HEK293 (cell line): ENCODE data around the gene PAIP2.

Experiments
- CTCF ChIA-PET: fragments of 350-600 bp; formaldehyde crosslinking; extraction: SDS; loops from one replicate; lab custom pipeline; 2021; ENCODE audit warnings: antibody characterized with exemption; lab: Yijun Ruan, JAX
- POLR2A ChIA-PET: fragments of 300-600 bp; formaldehyde crosslinking; extraction: SDS; loops from one replicate; lab custom pipeline; 2020; ENCODE audit warnings: antibody characterized with exemption, inconsistent platforms; lab: Yijun Ruan, JAX
- H3K27ac ChIP-seq: fragments of 200-500 bp; sonication (Bioruptor generic); 2 replicates; pipeline ENCODE4 v1.5.1; 2014; ENCODE audit warnings: low read depth, low read length, control low read depth, inconsistent platforms; ENCODE audit errors: extremely low read depth
- H3K36me3 ChIP-seq, 2 experiments: fragments of 200-500 bp in 1 of 2; sonication (Bioruptor generic) in 1 of 2; 1 replicate in 1 of 2; 2 replicates in 1 of 2; pipeline ENCODE4 v1.5.1; 2014 to 2017; ENCODE audit warnings: inconsistent platforms in 2 of 2, low read length in 2 of 2; ENCODE audit not compliant: control insufficient read depth in 2 of 2, insufficient read depth in 1 of 2
- H3K4me1 ChIP-seq: fragments of 200-500 bp; sonication (Bioruptor generic); 2 replicates; pipeline ENCODE4 v1.5.1; 2014; ENCODE audit warnings: mild to moderate bottlenecking, low read length, inconsistent platforms; ENCODE audit not compliant: control insufficient read depth, insufficient read depth
- H3K4me3 ChIP-seq: 2 replicates; pipeline ENCODE4 v1.5.1; 2011; ENCODE audit warnings: low read depth, mild to moderate bottlenecking, control low read depth, low read length, moderate library complexity
- H3K9me3 ChIP-seq: fragments of 200-500 bp; sonication (Bioruptor generic); 2 replicates; pipeline ENCODE4 v1.5.1; 2014; ENCODE audit warnings: low read depth, low read length, inconsistent platforms; ENCODE audit not compliant: control insufficient read depth, insufficient read depth
- KLF1 ChIP-seq: fragments of 450-650 bp; formaldehyde crosslinking; IDR thresholded peaks from 2 replicates; pipeline ENCODE4 v1.5.1; 2016; ENCODE audit warnings: missing biosample characterization, missing genetic modification characterization
- KLF10 ChIP-seq: fragments of 450-650 bp; IDR thresholded peaks from 2 replicates; pipeline ENCODE4 v1.5.1; 2018; ENCODE audit warnings: missing biosample characterization, mild to moderate bottlenecking, missing genetic modification characterization
- MEIS1 ChIP-seq: sonication (generic); formaldehyde crosslinking; IDR thresholded peaks from 2 replicates; pipeline ENCODE4 v1.8.1; 2022; ENCODE audit warnings: missing genetic modification reagents, mild to moderate bottlenecking, borderline replicate concordance
- SALL2 ChIP-seq: fragments of 450-650 bp; formaldehyde crosslinking; IDR thresholded peaks from 2 replicates; pipeline ENCODE4 v1.5.0; 2017; ENCODE audit warnings: missing biosample characterization, mild to moderate bottlenecking, missing genetic modification characterization, borderline replicate concordance
- SCRT1 ChIP-seq: fragments of 450-650 bp; formaldehyde crosslinking; IDR thresholded peaks from 2 replicates; pipeline ENCODE4 v1.5.1; 2016; ENCODE audit warnings: missing biosample characterization, missing genetic modification characterization, borderline replicate concordance
- TRIM28 ChIP-seq: IDR thresholded peaks from 2 replicates; pipeline ENCODE4 v1.6.1; 2011; ENCODE audit warnings: low read length, control low read depth, borderline replicate concordance
- ZBTB17 ChIP-seq: fragments of 450-650 bp; formaldehyde crosslinking; IDR thresholded peaks from 2 replicates; pipeline ENCODE4 v1.5.1; 2016; ENCODE audit warnings: missing biosample characterization, missing genetic modification characterization
- ZFP3 ChIP-seq: fragments of 450-650 bp; formaldehyde crosslinking; IDR thresholded peaks from 2 replicates; pipeline ENCODE4 v1.5.1; 2016; ENCODE audit warnings: low read depth, missing biosample characterization, missing genetic modification characterization
- ZFP41 ChIP-seq: fragments of 450-650 bp; formaldehyde crosslinking; IDR thresholded peaks from 2 replicates; pipeline ENCODE4 v1.5.1; 2016; ENCODE audit warnings: missing biosample characterization, missing genetic modification characterization, borderline replicate concordance
- ZFP69B ChIP-seq: fragments of 450-650 bp; formaldehyde crosslinking; IDR thresholded peaks from 2 replicates; pipeline ENCODE4 v1.5.1; 2016; ENCODE audit warnings: missing biosample characterization, missing genetic modification characterization
- ZNF121 ChIP-seq: fragments of 450-650 bp; formaldehyde crosslinking; IDR thresholded peaks from 2 replicates; pipeline ENCODE4 v1.5.1; 2016; ENCODE audit warnings: missing biosample characterization, missing genetic modification characterization
- ZNF140 ChIP-seq: fragments of 450-650 bp; formaldehyde crosslinking; IDR thresholded peaks from 2 replicates; pipeline ENCODE4 v1.5.1; 2016; ENCODE audit warnings: missing biosample characterization, missing genetic modification characterization
- ZNF146 ChIP-seq: fragments of 450-650 bp; formaldehyde crosslinking; IDR thresholded peaks from 2 replicates; pipeline ENCODE4 v1.5.1; 2016; ENCODE audit warnings: missing biosample characterization, missing genetic modification characterization
- ZNF148 ChIP-seq: fragments of 450-650 bp; formaldehyde crosslinking; IDR thresholded peaks from 2 replicates; pipeline ENCODE4 v1.5.0; 2017; ENCODE audit warnings: missing biosample characterization, missing genetic modification characterization, borderline replicate concordance
- ZNF350 ChIP-seq: fragments of 450-650 bp; formaldehyde crosslinking; IDR thresholded peaks from 2 replicates; pipeline ENCODE4 v1.5.0; 2017; ENCODE audit warnings: missing biosample characterization, mild to moderate bottlenecking, missing genetic modification characterization
- ZNF37A ChIP-seq: fragments of 450-650 bp; IDR thresholded peaks from 2 replicates; pipeline ENCODE4 v1.5.1; 2018; ENCODE audit warnings: missing biosample characterization, missing genetic modification characterization
- ZNF513 ChIP-seq: fragments of 450-650 bp; IDR thresholded peaks from 2 replicates; pipeline ENCODE4 v1.5.1; 2018; ENCODE audit warnings: missing biosample characterization, missing genetic modification characterization
- ZNF521 ChIP-seq: fragments of 450-650 bp; formaldehyde crosslinking; IDR thresholded peaks from 2 replicates; pipeline ENCODE4 v1.5.1; 2017; ENCODE audit warnings: missing biosample characterization, mild to moderate bottlenecking, missing genetic modification characterization
- ZNF529 ChIP-seq: fragments of 450-650 bp; formaldehyde crosslinking; IDR thresholded peaks from 2 replicates; pipeline ENCODE4 v1.5.1; 2017; ENCODE audit warnings: missing genetic modification characterization, missing biosample characterization; ENCODE audit not compliant: insufficient replicate concordance
- ZNF548 ChIP-seq: fragments of 450-650 bp; formaldehyde crosslinking; IDR thresholded peaks from 2 replicates; pipeline ENCODE4 v1.5.1; 2016; ENCODE audit warnings: missing biosample characterization, missing genetic modification characterization
- ZNF623 ChIP-seq: fragments of 450-650 bp; formaldehyde crosslinking; IDR thresholded peaks from 2 replicates; pipeline ENCODE4 v1.5.1; 2016; ENCODE audit warnings: missing biosample characterization, missing genetic modification characterization
- ZNF701 ChIP-seq: fragments of 450-650 bp; formaldehyde crosslinking; IDR thresholded peaks from 2 replicates; pipeline ENCODE4 v1.5.1; 2016; ENCODE audit warnings: missing biosample characterization, missing genetic modification characterization
- ZNF707 ChIP-seq: fragments of 450-650 bp; formaldehyde crosslinking; IDR thresholded peaks from 2 replicates; pipeline ENCODE4 v1.5.1; 2016; ENCODE audit warnings: missing biosample characterization, missing genetic modification characterization
- ZNF76 ChIP-seq: fragments of 450-650 bp; formaldehyde crosslinking; IDR thresholded peaks from 2 replicates; pipeline ENCODE4; 2016; ENCODE audit warnings: low read depth, missing biosample characterization, missing genetic modification characterization, borderline replicate concordance
- ZNF785 ChIP-seq: fragments of 450-650 bp; formaldehyde crosslinking; IDR thresholded peaks from 2 replicates; pipeline ENCODE4 v1.5.1; 2016; ENCODE audit warnings: missing biosample characterization, missing genetic modification characterization
- TF ChIP-seq, protein P1 (sequence below): IDR thresholded peaks from 2 replicates; pipeline ENCODE4 v1.6.1; 2011; ENCODE audit warnings: mild to moderate bottlenecking, low read depth, low read length, borderline replicate concordance
- TF ChIP-seq, protein P2 (sequence below): fragments of 450-650 bp; formaldehyde crosslinking; IDR thresholded peaks from 2 replicates; pipeline ENCODE4 v1.5.1; 2016; ENCODE audit warnings: missing biosample characterization, missing genetic modification characterization

The PAIP2 gene

GRCh38 chr5:139293202-139293506, 48.5 kb upstream of the PAIP2 start (continued):
- TF ChIP-seq ZNF529 (tag by site-specific recombination) (peak; percentile 53), TRIM28 (no peak), ZNF148 (tag by site-specific recombination) (no peak), ZNF76 (no peak), ZBTB17 (tag by site-specific recombination) (no peak), ZNF513 (tag by site-specific recombination) (peak; percentile 47; the same call in 1 of the 2 replicates)

DNA sequence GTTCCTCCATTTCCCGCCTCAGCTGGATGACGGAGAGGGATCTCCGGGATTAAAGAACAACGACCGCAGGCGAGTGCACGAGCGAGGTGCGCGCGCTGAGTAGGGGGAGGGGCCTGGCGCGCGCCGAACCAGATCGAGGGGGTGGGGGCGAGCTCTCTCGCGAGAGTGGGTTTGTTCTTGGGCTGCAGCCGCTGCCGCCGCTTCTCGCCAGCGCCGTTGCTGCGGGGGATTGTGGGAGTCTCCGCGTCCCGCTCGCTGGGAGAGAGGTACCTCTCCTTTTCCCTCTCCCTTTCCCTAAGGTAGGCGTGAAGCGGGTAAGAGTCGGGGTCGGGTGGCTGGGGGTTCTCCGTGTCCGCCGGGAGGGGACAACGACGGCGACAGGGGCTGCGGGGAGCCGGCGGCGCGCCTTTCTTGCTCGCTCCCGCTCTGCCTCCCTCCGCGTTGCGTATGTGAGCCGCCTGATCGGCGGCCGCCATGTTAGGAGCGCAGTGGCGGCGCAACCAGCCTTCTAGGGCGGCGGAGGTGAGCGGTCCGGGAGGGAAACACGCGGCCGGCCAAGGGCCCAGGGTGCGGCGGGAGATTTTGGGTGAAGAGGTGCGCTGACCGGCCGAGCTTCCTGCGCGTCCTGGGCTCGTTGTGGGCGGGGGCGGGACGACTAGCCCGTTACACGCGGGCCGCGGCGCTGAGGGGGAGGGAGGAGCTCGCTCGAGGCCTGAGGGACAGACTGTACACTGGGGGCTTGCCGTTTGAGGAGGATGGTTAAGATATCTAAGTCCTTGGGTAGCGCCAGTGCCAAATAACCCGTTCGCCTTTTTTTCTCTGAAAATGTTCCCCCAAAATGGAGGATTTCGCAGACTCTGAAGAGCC, 47.9 kb upstream of the PAIP2 start, which contains the start of gene MATR3:
MATR3 (plus strand) TSS at position 234 of the 867 bp plus-strand sequence. CDS start 13,676 bp downstream, outside the sequence.
- Histone ChIP-seq H3K4me3 (peak within 1 kb of the TSS; percentile 93), H3K27ac (peak within 1 kb of the TSS; percentile 100), H3K4me1 (peaks cover 30% of the 10 kb centered on the region), H3K9me3 (no peaks in the 10 kb centered on the region), H3K36me3 (peaks cover 0 to 3% of the 10 kb centered on the region in 2 experiments; a peak in 2 of 3 replicates)
- POLR2A ChIA-PET = interaction anchor here (0.6 to 2.6 kb wide), 34 partner anchors 9 to 751 kb away, joined by 3 to 62 read pairs (median 4); partner anchors contain the start of genes CTNNA1, DNAJC18, ETF1 and HSPA9
- CTCF ChIA-PET = interaction anchor here (0.6 to 1.8 kb wide), 8 partner anchors 9 to 1122 kb away, joined by 3 to 6 read pairs (median 4); partner anchors contain the start of gene PAIP2
- TF ChIP-seq ZNF121 (tag by site-specific recombination) (peak; percentile 66; the same call in 1 of the 2 replicates), MEIS1 (CRISPR knock-in tag) (no peak), ZNF76 (peak; percentile 97), ZNF785 (no peak), ZNF529 (tag by site-specific recombination) (no peak), SCRT1 (no peak), ZNF146 (peak; percentile 22; the same call in 1 of the 2 replicates), ZNF701 (no peak), ZFP41 (tag by site-specific recombination) (no peak), ZNF521 (tag by site-specific recombination) (no peak), ZNF707 (no peak), ZFP3 (tag by site-specific recombination) (no peak), ZFP69B (no peak), ZNF350 (tag by site-specific recombination) (no peak), KLF1 (tag by site-specific recombination) (peak; percentile 49; the same call in 1 of the 2 replicates), SALL2 (tag by site-specific recombination) (0 out of 2 replicates have a peak, but pooled peaks have one; percentile 8), ZNF37A (tag by site-specific recombination) (no peak), KLF10 (tag by site-specific recombination) (peak; percentile 84), ZNF548 (0 out of 2 replicates have a peak, but pooled peaks have one; percentile 55), ZNF140 (tag by site-specific recombination) (no peak), TRIM28 (no peak), ZNF623 (no peak)
- TF ChIP-seq, protein P1, sequence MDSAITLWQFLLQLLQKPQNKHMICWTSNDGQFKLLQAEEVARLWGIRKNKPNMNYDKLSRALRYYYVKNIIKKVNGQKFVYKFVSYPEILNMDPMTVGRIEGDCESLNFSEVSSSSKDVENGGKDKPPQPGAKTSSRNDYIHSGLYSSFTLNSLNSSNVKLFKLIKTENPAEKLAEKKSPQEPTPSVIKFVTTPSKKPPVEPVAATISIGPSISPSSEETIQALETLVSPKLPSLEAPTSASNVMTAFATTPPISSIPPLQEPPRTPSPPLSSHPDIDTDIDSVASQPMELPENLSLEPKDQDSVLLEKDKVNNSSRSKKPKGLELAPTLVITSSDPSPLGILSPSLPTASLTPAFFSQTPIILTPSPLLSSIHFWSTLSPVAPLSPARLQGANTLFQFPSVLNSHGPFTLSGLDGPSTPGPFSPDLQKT = no peak
- TF ChIP-seq, protein P2, sequence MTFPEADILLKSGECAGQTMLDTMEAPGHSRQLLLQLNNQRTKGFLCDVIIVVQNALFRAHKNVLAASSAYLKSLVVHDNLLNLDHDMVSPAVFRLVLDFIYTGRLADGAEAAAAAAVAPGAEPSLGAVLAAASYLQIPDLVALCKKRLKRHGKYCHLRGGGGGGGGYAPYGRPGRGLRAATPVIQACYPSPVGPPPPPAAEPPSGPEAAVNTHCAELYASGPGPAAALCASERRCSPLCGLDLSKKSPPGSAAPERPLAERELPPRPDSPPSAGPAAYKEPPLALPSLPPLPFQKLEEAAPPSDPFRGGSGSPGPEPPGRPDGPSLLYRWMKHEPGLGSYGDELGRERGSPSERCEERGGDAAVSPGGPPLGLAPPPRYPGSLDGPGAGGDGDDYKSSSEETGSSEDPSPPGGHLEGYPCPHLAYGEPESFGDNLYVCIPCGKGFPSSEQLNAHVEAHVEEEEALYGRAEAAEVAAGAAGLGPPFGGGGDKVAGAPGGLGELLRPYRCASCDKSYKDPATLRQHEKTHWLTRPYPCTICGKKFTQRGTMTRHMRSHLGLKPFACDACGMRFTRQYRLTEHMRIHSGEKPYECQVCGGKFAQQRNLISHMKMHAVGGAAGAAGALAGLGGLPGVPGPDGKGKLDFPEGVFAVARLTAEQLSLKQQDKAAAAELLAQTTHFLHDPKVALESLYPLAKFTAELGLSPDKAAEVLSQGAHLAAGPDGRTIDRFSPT (tag by site-specific recombination) = no peak
